K562 (cell line): ENCODE measurements around the gene MRLN. TPM values are rescaled to one million over a fixed set of nuclear protein-coding genes. Genes with fewer than 3 reads are reported as not detected.
A peak's percentile ranks its signal among the peaks of the same experiment; 100 is the strongest.

Experiments
- ATAC-seq: fragments of 200-7000 bp; cut with Tn5 transposase; 3 replicates; pipeline ENCODE4 v1.9.1; 2020; ENCODE audit warnings: moderate library complexity
- BruUV-seq: library from RNA; stranded (reverse); fragments of 400-500 nt; replicated peaks from 2 replicates; lab custom pipeline; 2021; lab: Mats Ljungman, UMichigan
- CTCF ChIA-PET: fragments of 300-600 bp; formaldehyde crosslinking; extraction: SDS; loops from one replicate; lab custom pipeline; 2021; ENCODE audit warnings: low intra/inter-chr PET ratio; lab: Yijun Ruan, JAX
- POLR2A ChIA-PET: fragments of 300-600, 350-650 bp; sonication (Branson Sonifier 250); formaldehyde crosslinking; extraction: SDS; loops from one replicate; lab custom pipeline; 2021; ENCODE audit warnings: antibody characterized with exemption, inconsistent platforms; lab: Yijun Ruan, JAX
- DNase-seq, 4 experiments: peaks; one replicate each; pipeline versions ENCODE4 v3.0.0 to v3.0.0-alpha.2; 2011 to 2018; ENCODE audit warnings: low spot score in 3 of 4, mixed read lengths in 3 of 4; ENCODE audit errors: extremely low read depth in 1 of 4
- FAIRE-seq: peaks from 2 replicates; lab custom pipeline; 2011; peaks lifted over from hg19 to GRCh38; lab: Jason Lieb, UNC
- H2AFZ ChIP-seq: 2 replicates; pipeline ENCODE4 v1.6.0; 2011; ENCODE audit warnings: low read depth, low read length, control low read depth, inconsistent platforms
- H3K27ac ChIP-seq: fragments of 200-600 bp; 3 replicates; pipeline ENCODE4 v1.8.0; 2011; ENCODE audit warnings: low read depth, mild to moderate bottlenecking, control low read depth, inconsistent platforms, low read length, moderate library complexity, mixed read lengths; ENCODE audit errors: extremely low read depth
- H3K27me3 ChIP-seq, 2 experiments: fragments of 300-600 bp in 1 of 2; 2 replicates in 1 of 2; 3 replicates in 1 of 2; pipeline versions ENCODE4 v1.6.0 to v1.8.0; 2011; ENCODE audit warnings: inconsistent platforms in 2 of 2, low read length in 2 of 2, mild to moderate bottlenecking in 1 of 2, mixed read lengths in 1 of 2, moderate library complexity in 1 of 2; ENCODE audit not compliant: control insufficient read depth in 2 of 2, insufficient read depth in 2 of 2
- H3K36me3 ChIP-seq: fragments of 300-600 bp; 3 replicates; pipeline ENCODE4 v1.8.0; 2011; ENCODE audit warnings: mild to moderate bottlenecking, low read length, inconsistent platforms; ENCODE audit not compliant: control insufficient read depth, insufficient read depth
- H3K4me1 ChIP-seq, 2 experiments: fragments of 200-600 bp in 1 of 2; replicated peaks in 1 of 2; 2 replicates in 1 of 2; 3 replicates in 1 of 2; pipeline versions ENCODE4 v1.5.1 to v1.8.0; 2011; ENCODE audit warnings: inconsistent platforms in 2 of 2, low read length in 2 of 2, mild to moderate bottlenecking in 1 of 2, mixed read lengths in 1 of 2, moderate library complexity in 1 of 2; ENCODE audit not compliant: control insufficient read depth in 2 of 2, insufficient read depth in 2 of 2
- H3K4me2 ChIP-seq: 2 replicates; pipeline ENCODE4 v1.6.1; 2011; ENCODE audit warnings: low read length, control low read depth, inconsistent platforms, mixed read lengths; ENCODE audit not compliant: insufficient read depth
- H3K4me3 ChIP-seq: fragments of 200-600 bp; sonication (generic), shearing (Covaris generic); 2 replicates; pipeline ENCODE4 v1.5.1; 2016; ENCODE audit warnings: control low read depth, inconsistent platforms
- H3K79me2 ChIP-seq: fragments of 200-600 bp; 3 replicates; pipeline ENCODE4 v1.8.0; 2011; ENCODE audit warnings: low read length, inconsistent platforms; ENCODE audit not compliant: control insufficient read depth, insufficient read depth
- H3K9ac ChIP-seq, 2 experiments: 2 replicates each; pipeline versions ENCODE4 v1.6.0 to v1.6.1; 2011; ENCODE audit warnings: low read depth in 2 of 2, low read length in 2 of 2, control low read depth in 1 of 2, inconsistent platforms in 1 of 2, mild to moderate bottlenecking in 1 of 2, mixed read lengths in 1 of 2; ENCODE audit not compliant: insufficient read depth in 1 of 2
- H3K9me1 ChIP-seq: one replicate; pipeline ENCODE4 v1.6.0; 2011; ENCODE audit warnings: inconsistent platforms, mild to moderate bottlenecking, low read length, moderate library complexity; ENCODE audit not compliant: control insufficient read depth, insufficient read depth
- H3K9me3 ChIP-seq: replicated peaks from 2 replicates; pipeline ENCODE4 v1.5.1; 2011; ENCODE audit warnings: low read depth, low read length, inconsistent platforms; ENCODE audit not compliant: control insufficient read depth, insufficient read depth
- H4K20me1 ChIP-seq: replicated peaks from 2 replicates; pipeline ENCODE4 v1.6.1; 2011; ENCODE audit warnings: low read length, inconsistent platforms, mixed read lengths; ENCODE audit not compliant: control insufficient read depth, insufficient read depth
- NKRF ChIP-seq: fragments of 450-650 bp; IDR thresholded peaks from 2 replicates; pipeline ENCODE4 v1.6.1; 2016; ENCODE audit warnings: borderline replicate concordance
- TFE3 ChIP-seq: fragments of 450-650 bp; formaldehyde crosslinking; IDR thresholded peaks from 2 replicates; pipeline ENCODE4 v1.4.0; 2020; ENCODE audit warnings: mild to moderate bottlenecking, mixed read lengths
- WGBS: fragments of 100-300 bp; shearing (Covaris generic); methylation state at CpG from one replicate; pipeline ENCODE4 v1.1.6; 2016; ENCODE audit warnings: low coverage, mixed read lengths; ENCODE audit not compliant: insufficient coverage; ENCODE audit errors: missing lambda C conversion rate; 5-methylcytosine and 5-hydroxymethylcytosine counted together
- in situ Hi-C: fragments of 300-500 bp; cut with MboI; formaldehyde crosslinking; loops from 4 replicates; pipeline ENCODE4 v1.15.0; 2018; ENCODE audit warnings: inconsistent platforms, mixed read lengths
- intact Hi-C: fragments of 100-400 bp; cut with micrococcal nuclease; formaldehyde crosslinking; loops from 2 replicates; pipeline ENCODE4 v1.14.2; 2022
- polyA plus RNA-seq, 8 experiments: library from polyadenylated mRNA; depleted of rRNA in 4 of 8; stranded (reverse) in 5 of 8; unstranded in 3 of 8; fragments of >200 nt; fragmentation: Nextera tagmentation in 2 of 8; fragmentation: Illumina TruSeq in 1 of 8; extraction: Ambion mirVana in 2 of 8; extraction: Trizol in 1 of 8; gene quantifications; 2 replicates each; pipeline versions ENCODE4 v1.2.1 to v1.2.3, GENCODE V29; 2011 to 2014; ENCODE audit warnings: inconsistent platforms in 1 of 8, missing spikeins in 1 of 8
- total RNA-seq, 7 experiments: library from RNA; depleted of rRNA in 6 of 7; stranded (reverse); fragments of >200 nt in 6 of 7; fragmentation: Illumina TruSeq in 2 of 7; extraction: Trizol in 2 of 7; gene quantifications; 2 replicates each; pipeline versions ENCODE4 v1.2.1 to v1.2.3, GENCODE V29; 2011 to 2021; ENCODE audit warnings: low replicate concordance in 1 of 7
- TF ChIP-seq, protein P1 (sequence below): fragments of 250-450 bp; sonication (Bioruptor Pico); IDR thresholded peaks from 2 replicates; pipeline ENCODE4 v1.5.0; 2021; ENCODE audit warnings: mild to moderate bottlenecking, borderline replicate concordance

Gene MRLN
- total and polyA plus RNA-seq, 9 of the 15 experiments (the other 6 are each of a cell fraction or from before 2014, with no cell fraction given) = 0.07 to 0.13 TPM; not detected in 7

- Histone ChIP-seq H3K36me3 (no peaks in the 10 kb centered on the region), H4K20me1 (no peaks in the 10 kb centered on the region), H3K9me1 (no peaks in the 10 kb centered on the region), H3K27me3 (peaks cover 6 to 20% of the 10 kb centered on the region in 2 experiments), H3K4me2 (no peak overlapping the region), H3K79me2 (no peaks in the 10 kb centered on the region; the same call in 2 of the 3 replicates), H3K9ac (no peak overlapping the region), H3K4me3 (no peak overlapping the region), H3K27ac (no peak overlapping the region), H2AFZ (no peak overlapping the region), H3K9me3 (no peaks in the 10 kb centered on the region), H3K4me1 (peaks cover 0 to 19% of the 10 kb centered on the region in 2 experiments; a peak in 2 of 5 replicates)
- in situ Hi-C loops (no loop called here), intact Hi-C loops (no loop called here)
- FAIRE-seq = no peak
- ChIA-PET POLR2A (no interaction called here), CTCF (no interaction called here)
- no peak for DNase-seq
- ATAC-seq = no peak
- BruUV-seq = no TSS peak
- no peak for TF ChIP-seq NKRF
These were observed 47.3 kb downstream of the MRLN start for GRCh38 chr10:59705931-59706330.

- BruUV-seq = no TSS peak
- Histone ChIP-seq H3K9ac (no peak overlapping the region), H3K4me1 (peaks cover 0 to 12% of the 10 kb centered on the region in 2 experiments; a peak in 2 of 5 replicates), H3K27ac (no peak overlapping the region), H3K79me2 (no peaks in the 10 kb centered on the region; the same call in 2 of the 3 replicates), H3K27me3 (peaks cover 6 to 12% of the 10 kb centered on the region in 2 experiments), H3K4me2 (no peak overlapping the region), H3K36me3 (no peaks in the 10 kb centered on the region)
- DNase-seq = no peak
- POLR2A ChIA-PET = no interaction called here
- CTCF ChIA-PET = no interaction called here
- intact Hi-C loops = no loop called here
- peak; percentile 59 for TF ChIP-seq TFE3
- TF ChIP-seq, protein P1, sequence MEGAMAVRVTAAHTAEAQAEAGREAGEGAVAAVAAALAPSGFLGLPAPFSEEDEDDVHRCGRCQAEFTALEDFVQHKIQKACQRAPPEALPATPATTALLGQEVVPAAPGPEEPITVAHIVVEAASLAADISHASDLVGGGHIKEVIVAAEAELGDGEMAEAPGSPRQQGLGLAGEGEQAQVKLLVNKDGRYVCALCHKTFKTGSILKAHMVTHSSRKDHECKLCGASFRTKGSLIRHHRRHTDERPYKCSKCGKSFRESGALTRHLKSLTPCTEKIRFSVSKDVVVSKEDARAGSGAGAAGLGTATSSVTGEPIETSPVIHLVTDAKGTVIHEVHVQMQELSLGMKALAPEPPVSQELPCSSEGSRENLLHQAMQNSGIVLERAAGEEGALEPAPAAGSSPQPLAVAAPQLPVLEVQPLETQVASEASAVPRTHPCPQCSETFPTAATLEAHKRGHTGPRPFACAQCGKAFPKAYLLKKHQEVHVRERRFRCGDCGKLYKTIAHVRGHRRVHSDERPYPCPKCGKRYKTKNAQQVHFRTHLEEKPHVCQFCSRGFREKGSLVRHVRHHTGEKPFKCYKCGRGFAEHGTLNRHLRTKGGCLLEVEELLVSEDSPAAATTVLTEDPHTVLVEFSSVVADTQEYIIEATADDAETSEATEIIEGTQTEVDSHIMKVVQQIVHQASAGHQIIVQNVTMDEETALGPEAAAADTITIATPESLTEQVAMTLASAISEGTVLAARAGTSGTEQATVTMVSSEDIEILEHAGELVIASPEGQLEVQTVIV (CRISPR knock-in tag) = no peak
- TF ChIP-seq, all 486 proteins: peak for 1
- in situ Hi-C loops = no loop called here
- 16% methylated on average over 2 of the region's 2 CpGs for WGBS
- Histone ChIP-seq H3K9me1 (no peaks in the 10 kb centered on the region), H4K20me1 (no peaks in the 10 kb centered on the region), H2AFZ (no peak overlapping the region), H3K9me3 (no peaks in the 10 kb centered on the region), H3K4me3 (no peak overlapping the region)
- FAIRE-seq = no peak
- no peak for ATAC-seq
These were observed 48.6 kb downstream of the MRLN start for GRCh38 chr10:59704630-59705029.
